GM19023 (cell line): ENCODE measurements around the gene RIOK3.

Experiments used
- ATAC-seq: cut with Tn5 transposase; IDR thresholded peaks from one replicate; pipeline ENCODE4 v1.9.1; 2021; ENCODE audit warnings: mild to moderate bottlenecking, moderate library complexity; ENCODE audit not compliant: unreplicated experiment

The RIOK3 gene

DNA sequence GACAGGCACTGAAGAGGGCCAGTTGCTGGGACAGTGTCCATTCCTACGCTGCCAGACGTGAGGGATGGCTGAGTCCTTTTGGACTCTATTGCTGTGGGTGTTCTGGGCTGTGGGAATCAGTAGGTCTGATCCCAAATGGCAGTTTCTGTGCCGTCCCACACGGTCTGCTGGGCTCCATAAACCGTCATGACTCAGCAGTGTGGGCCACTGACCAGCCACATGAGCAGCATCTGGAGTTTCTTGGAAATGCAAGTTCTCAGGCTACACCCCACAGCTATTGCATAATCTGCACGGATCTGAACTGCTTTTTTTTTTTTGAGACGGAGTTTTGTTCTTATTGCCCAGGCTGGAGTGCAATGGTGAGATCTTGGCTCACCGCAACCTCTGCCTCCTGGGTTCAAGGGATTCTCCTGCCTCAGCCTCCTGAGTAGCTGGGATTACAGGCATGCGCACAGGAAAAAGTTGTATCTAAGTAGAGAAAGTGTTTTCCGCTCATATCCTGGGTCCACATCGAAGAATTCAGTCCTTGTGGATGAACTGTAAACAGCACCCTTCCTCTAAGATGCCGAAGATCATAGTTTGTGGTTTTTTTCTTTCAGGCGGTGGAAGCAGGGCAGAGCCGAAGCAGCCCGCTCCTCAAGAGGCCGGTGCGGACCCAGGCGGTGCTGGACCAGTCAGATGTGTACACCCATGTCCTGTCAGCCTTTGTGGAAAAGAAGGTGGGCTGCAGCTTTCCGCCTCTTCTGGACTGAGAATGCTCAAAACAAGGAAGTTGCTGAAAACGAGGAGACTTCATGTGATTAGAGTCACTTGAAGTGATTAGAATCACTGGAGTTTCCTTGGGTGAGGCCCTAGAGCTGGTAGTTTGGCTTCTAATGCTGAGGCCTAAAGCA, 75.7 kb downstream of the RIOK3 start:
- no peak for ATAC-seq

DNA sequence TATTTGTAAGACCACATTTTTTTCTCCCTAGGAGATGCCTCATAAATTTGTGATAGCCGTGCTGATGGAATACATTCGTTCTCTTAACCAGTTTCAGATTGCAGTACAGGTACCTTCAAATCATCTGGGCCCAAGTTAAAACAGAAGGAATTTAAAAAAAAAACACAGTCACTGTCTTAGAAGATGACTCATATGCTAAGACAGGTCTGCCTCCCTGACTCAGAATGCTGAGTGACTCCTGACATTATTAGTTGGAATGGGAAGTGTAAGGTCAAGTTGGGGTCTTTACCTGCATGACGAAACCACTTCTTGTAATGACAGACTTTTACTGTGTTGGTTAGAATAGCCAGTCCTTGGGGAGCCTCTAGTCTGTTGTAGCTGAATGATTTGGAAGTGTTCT, 76.5 kb downstream of the RIOK3 start:
- ATAC-seq, result no peak

DNA sequence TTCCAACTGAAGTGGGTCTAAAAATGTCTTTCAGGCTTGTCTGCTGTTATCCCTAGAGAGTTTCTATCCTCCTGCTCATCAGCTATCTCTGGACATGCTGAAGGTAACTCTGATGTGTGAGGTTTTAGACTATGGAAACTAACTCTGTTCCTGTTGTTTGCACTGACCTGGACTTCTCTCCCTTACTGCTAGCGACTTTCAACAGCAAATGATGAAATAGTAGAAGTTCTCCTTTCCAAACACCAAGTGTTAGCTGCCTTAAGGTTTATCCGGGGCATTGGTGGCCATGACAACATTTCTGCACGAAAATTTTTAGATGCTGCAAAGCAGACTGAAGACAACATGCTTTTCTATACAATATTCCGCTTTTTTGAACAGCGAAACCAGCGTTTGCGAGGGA, 77.1 kb downstream of the RIOK3 start:
- no peak for ATAC-seq

DNA sequence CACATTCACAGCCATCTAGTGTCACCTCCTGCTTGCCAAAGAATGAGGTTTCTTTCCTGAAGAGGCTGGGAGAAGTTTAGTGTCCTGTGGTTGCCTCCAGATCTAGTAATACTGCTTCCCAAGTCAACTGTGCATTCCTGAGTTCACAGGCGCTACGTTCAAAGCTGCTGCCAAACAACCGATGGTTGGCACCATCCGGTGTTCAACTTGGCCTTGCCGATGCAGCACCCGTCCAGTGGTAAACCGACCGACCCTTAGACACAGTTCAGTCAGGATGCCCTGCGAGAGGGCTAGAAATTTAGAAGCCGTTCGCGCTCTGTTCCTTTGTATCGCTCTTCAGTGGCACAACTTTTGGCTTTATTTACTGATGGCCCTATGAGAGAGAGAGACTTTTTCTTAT, 78.8 kb downstream of the RIOK3 start:
- ATAC-seq, result no peak
